Ovary (tissue), 9 donors: Measurements from ENCODE around the gene MEMO1. TPM values are rescaled to one million over a fixed set of nuclear protein-coding genes. Genes with fewer than 3 reads are reported as not detected.
"Not testable (repeated sequence)": the region's sequence is repeated elsewhere in the genome, so short reads cannot be mapped to it uniquely, and the experiment has no call there.

Experiments used
- DNase-seq, 5 donors: peaks; one replicate each; pipeline ENCODE4 v3.0.0-alpha.2; 2019 to 2020
- H3K27ac ChIP-seq, 2 donors: fragments of 200-600 bp; one replicate each; pipeline versions ENCODE4 v1.5.1 to v1.8.0; 2019 to 2022
- H3K27me3 ChIP-seq: fragments of 200-600 bp; one replicate; pipeline ENCODE4 v1.8.0; 2022
- H3K36me3 ChIP-seq: fragments of 200-600 bp; sonication (generic); one replicate; pipeline ENCODE4 v1.5.1; 2019
- H3K4me1 ChIP-seq: one replicate; pipeline ENCODE4 v1.8.1; 2013; ENCODE audit warnings: mild to moderate bottlenecking, moderate library complexity; ENCODE audit not compliant: insufficient read depth
- H3K4me3 ChIP-seq: fragments of 200-600 bp; sonication (generic); one replicate; pipeline ENCODE4 v1.5.1; 2017
- H3K9me3 ChIP-seq, 2 donors: fragments of 200-600 bp in 1 of 2; sonication (generic) in 1 of 2; one replicate each; pipeline versions ENCODE4 v1.5.1 to v1.8.1; 2013 to 2019; ENCODE audit warnings: mild to moderate bottlenecking in 1 of 2, moderate library complexity in 1 of 2
- EP300 ChIP-seq: sonication (generic); formaldehyde crosslinking; IDR thresholded peaks from one replicate; pipeline ENCODE4 v1.6.1; 2017; ENCODE audit warnings: antibody characterized with exemption
- POLR2A ChIP-seq: fragments of 450-650 bp; IDR thresholded peaks from one replicate; pipeline ENCODE4 v1.6.1; 2017; ENCODE audit warnings: antibody characterized with exemption, mild to moderate bottlenecking, moderate library complexity
- WGBS, 3 donors: extraction: QIAGEN DNeasy Blood & Tissue Kit in 1 of 3; methylation state at CpG; one replicate each; pipeline versions ENCODE4 v1.1.5 to v1.1.7; 2013 to 2017; 5-methylcytosine and 5-hydroxymethylcytosine counted together
- intact Hi-C, 4 donors: fragments of 100-400 bp; cut with DNase I; formaldehyde crosslinking; loops; one replicate each; pipeline versions ENCODE4 v1.11.0 to v1.15.1; 2022 to 2023
- polyA plus RNA-seq, 2 donors: library from polyadenylated mRNA; stranded (reverse); fragments of 200-250 nt in 1 of 2; fragments of 350-450 nt in 1 of 2; fragmentation: Illumina TruSeq in 1 of 2; extraction: RNeasy Lipid Tissue Mini Kit (QIAGEN cat#74804) in 1 of 2; gene quantifications; one replicate each; pipeline ENCODE4 v1.2.3, GENCODE V29; 2013 to 2014
- total RNA-seq, 7 donors: library from RNA; depleted of rRNA in 2 of 7; stranded (reverse); fragments of >200 nt in 2 of 7; fragmentation: NEBNext Ultra II Directional in 3 of 7; extraction: Animal tissue kit (Norgen Biotek cat#: 25700) in 3 of 7; gene quantifications; one replicate each; pipeline versions ENCODE4 v1.1.0 to v1.2.4, GENCODE V29; 2016 to 2023
- TF ChIP-seq, protein P1 (sequence below), 3 donors: fragments of 450-650 bp in 2 of 3; fragments of 200-600 bp in 1 of 3; IDR thresholded peaks; one replicate each; pipeline versions ENCODE4 v1.5.1 to v1.8.0; 2016 to 2022; ENCODE audit warnings: antibody characterized with exemption in 3 of 3, mild to moderate bottlenecking in 1 of 3
- donor health status: DM: no; HTN: no; CAD: no; lungs with moderate emphysema.
- donor health status: DM: no; HTN: no; CAD: no.
- donor health status: Bipolar disorder and iron deficiency.
- donor health status: DM: yes; HTN: yes; CAD: no.
- donor health status: DM: no; HTN: no; CAD: no.
- donor health status: DM: yes; HTN: yes; CAD: no.

Gene MEMO1
- total and polyA plus RNA-seq, 9 donors = 19.0 to 41.3 (median 28.9) TPM

DNA sequence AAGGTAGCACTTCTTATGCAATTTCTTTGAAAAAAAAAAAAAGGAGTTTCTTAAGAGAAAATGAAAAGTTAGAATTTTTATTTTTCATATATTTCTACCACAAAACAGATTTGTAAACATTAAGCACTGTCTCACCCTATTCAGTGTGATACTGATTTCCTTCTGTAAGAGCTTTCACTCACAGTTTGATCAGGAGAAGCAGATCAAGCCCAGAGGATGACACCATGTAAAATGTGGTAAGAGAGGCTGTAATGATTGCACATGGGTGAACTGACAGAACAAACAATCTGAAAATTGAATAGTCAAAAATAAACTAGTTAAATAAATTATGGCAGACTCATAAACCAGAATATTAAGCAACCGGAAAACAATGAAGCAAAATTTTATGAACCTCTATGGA, 54.5 kb downstream of the MEMO1 start:
- H3K4me1 ChIP-seq = peaks cover 2% of the 10 kb centered on the region
- intact Hi-C loops = no loop called here
- H3K4me3 ChIP-seq = no peak overlapping the region
- no peak for DNase-seq
- H3K36me3 ChIP-seq = no peaks in the 10 kb centered on the region
- no peak for TF ChIP-seq POLR2A
- TF ChIP-seq, protein P1, sequence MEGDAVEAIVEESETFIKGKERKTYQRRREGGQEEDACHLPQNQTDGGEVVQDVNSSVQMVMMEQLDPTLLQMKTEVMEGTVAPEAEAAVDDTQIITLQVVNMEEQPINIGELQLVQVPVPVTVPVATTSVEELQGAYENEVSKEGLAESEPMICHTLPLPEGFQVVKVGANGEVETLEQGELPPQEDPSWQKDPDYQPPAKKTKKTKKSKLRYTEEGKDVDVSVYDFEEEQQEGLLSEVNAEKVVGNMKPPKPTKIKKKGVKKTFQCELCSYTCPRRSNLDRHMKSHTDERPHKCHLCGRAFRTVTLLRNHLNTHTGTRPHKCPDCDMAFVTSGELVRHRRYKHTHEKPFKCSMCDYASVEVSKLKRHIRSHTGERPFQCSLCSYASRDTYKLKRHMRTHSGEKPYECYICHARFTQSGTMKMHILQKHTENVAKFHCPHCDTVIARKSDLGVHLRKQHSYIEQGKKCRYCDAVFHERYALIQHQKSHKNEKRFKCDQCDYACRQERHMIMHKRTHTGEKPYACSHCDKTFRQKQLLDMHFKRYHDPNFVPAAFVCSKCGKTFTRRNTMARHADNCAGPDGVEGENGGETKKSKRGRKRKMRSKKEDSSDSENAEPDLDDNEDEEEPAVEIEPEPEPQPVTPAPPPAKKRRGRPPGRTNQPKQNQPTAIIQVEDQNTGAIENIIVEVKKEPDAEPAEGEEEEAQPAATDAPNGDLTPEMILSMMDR (IDR thresholded peaks at IDR 0.05) = no peak
- TF ChIP-seq EP300 = no peak
- WGBS, 3 donors = 97 to 98% (median 98%) methylated on average over 1 of the region's 1 CpG
- H3K27ac ChIP-seq = no peak overlapping the region
- H3K27me3 ChIP-seq = no peaks in the 10 kb centered on the region
- H3K9me3 ChIP-seq = no peaks in the 10 kb centered on the region

DNA sequence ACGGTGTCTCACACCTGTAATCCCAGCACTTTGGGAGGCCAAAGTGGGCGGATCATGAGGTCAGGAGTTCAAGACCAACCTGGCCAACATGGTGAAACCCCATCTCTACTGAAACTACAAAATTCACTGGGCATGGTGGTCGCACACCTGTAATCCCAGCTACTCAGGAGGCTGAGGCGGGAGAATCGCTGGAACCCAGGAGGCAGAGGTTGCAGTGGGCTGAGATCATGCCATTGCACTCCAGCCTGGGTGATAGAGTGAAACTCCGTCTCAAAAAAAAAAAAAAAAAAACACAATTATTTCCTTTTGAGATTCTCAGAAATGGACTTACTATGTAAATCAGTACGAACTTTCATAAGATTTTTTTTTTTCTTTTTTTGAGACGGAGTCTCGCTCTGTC, 57.7 kb downstream of the MEMO1 start:
- H3K4me3 ChIP-seq, H3K9me3 ChIP-seq, DNase-seq, H3K4me1 ChIP-seq, H3K27ac ChIP-seq, H3K36me3 ChIP-seq, intact Hi-C loops, H3K27me3 ChIP-seq: not testable (repeated sequence)
- 96 to 98% (median 97%) methylated on average over 9 of the region's 9 CpGs for WGBS, 3 donors

DNA sequence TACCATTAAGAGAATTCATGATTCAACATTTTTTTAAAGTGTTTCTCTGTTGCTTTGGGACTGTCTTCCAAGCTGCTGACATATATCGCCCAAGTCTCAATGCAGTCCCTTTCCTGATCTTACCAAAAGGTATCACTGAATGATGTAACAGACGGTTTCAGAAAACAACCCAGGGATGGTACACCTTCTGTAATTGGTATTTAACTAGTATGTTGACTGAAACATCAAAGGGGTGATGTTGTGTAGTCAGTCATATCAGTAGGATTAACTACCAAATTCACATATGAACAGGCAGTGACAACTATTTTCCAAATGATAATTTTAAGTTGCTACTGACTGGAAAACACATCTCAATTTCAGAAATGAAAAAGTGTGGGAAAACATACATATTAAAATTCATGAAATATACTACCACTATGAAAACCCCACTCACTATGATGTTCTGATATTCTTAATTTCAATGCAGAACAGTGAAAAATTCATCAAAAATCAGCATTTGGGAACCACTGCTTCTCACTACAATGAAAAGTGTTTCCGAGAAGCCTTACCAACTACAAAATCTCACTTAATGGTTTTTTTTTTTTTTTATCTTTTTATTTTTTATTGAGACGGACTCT, 59.8 kb downstream of the MEMO1 start:
- Histone ChIP-seq H3K4me3 (no peak overlapping the region), H3K36me3 (no peaks in the 10 kb centered on the region), H3K4me1 (no peaks in the 10 kb centered on the region), H3K27ac (no peak overlapping the region), H3K27me3 (no peaks in the 10 kb centered on the region), H3K9me3 (no peaks in the 10 kb centered on the region)
- TF ChIP-seq, protein P1 (IDR thresholded peaks at IDR 0.05) = no peak
- TF ChIP-seq POLR2A = no peak
- no peak for TF ChIP-seq EP300
- DNase-seq = no peak
- intact Hi-C loops = no loop called here
- 93 to 97% (median 97%) methylated on average over 4 of the region's 4 CpGs for WGBS, 3 donors

DNA sequence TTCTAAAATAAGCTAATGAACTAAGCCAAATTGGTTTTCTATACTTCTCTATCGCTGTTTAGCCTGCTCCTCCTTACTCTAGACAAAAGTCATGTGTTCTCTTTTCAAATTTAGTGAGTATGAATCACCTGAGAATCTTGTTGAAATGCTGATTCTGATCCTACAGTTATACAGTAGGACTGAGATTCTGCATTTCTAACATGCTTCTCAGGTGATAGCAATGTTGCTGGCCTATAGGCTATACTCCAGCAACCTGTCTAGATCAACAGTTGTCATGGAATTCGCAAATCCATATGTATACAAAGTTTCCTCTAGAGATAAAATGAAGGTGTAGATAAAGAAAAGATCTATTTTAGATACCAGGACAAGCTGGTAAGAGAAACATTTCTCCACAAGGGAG, 62.9 kb downstream of the MEMO1 start:
- no peaks in the 10 kb centered on the region for H3K36me3 ChIP-seq

DNA sequence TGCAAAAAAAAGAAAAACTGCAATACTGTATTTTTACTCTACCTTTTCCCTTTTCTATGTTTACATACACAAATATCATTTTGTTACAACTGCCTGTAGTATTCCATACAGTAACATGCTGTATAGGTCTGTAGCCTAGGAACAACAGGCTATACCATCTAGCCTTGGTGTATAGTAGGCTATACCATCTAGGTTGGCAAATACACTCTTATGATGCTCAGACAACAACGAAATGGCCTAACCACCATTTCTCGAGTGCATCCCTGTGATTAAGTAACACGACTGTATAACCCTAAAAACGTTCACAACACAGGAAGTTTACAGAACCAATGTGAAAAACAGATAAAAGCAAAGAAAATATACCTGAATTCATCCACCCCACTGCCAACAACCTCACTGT, 64.0 kb downstream of the MEMO1 start:
- Histone ChIP-seq H3K4me3 (no peak overlapping the region), H3K4me1 (no peaks in the 10 kb centered on the region), H3K27ac (no peak overlapping the region), H3K36me3 (no peaks in the 10 kb centered on the region), H3K27me3 (no peaks in the 10 kb centered on the region), H3K9me3 (no peaks in the 10 kb centered on the region)
- 87 to 97% (median 89%) methylated on average over 4 of the region's 4 CpGs for WGBS, 3 donors
- TF ChIP-seq EP300 (no peak), POLR2A (no peak)
- TF ChIP-seq, protein P1 (IDR thresholded peaks at IDR 0.05) = no peak
- DNase-seq = no peak
- intact Hi-C loops = no loop called here

More for the DNA sequence above, 62.9 kb downstream of the MEMO1 start:
- 95 to 96% (median 95%) methylated on average over 2 of the region's 2 CpGs for WGBS, 3 donors
- Histone ChIP-seq H3K27me3 (no peaks in the 10 kb centered on the region), H3K27ac (no peak overlapping the region), H3K9me3 (no peaks in the 10 kb centered on the region), H3K4me1 (no peaks in the 10 kb centered on the region), H3K4me3 (no peak overlapping the region)
- intact Hi-C loops = no loop called here
- no peak for DNase-seq
- TF ChIP-seq, protein P1 (IDR thresholded peaks at IDR 0.05) = no peak
- TF ChIP-seq POLR2A = no peak
